GM18858 (cell line): ENCODE results near the gene BICRA.
"Not testable (repeated sequence)": the region's sequence is repeated elsewhere in the genome, so short reads cannot be mapped to it uniquely, and the experiment has no call there.

Source experiments
- ATAC-seq: cut with Tn5 transposase; IDR thresholded peaks from one replicate; pipeline ENCODE4 v1.9.1; 2021; ENCODE audit not compliant: unreplicated experiment

BICRA gene

DNA sequence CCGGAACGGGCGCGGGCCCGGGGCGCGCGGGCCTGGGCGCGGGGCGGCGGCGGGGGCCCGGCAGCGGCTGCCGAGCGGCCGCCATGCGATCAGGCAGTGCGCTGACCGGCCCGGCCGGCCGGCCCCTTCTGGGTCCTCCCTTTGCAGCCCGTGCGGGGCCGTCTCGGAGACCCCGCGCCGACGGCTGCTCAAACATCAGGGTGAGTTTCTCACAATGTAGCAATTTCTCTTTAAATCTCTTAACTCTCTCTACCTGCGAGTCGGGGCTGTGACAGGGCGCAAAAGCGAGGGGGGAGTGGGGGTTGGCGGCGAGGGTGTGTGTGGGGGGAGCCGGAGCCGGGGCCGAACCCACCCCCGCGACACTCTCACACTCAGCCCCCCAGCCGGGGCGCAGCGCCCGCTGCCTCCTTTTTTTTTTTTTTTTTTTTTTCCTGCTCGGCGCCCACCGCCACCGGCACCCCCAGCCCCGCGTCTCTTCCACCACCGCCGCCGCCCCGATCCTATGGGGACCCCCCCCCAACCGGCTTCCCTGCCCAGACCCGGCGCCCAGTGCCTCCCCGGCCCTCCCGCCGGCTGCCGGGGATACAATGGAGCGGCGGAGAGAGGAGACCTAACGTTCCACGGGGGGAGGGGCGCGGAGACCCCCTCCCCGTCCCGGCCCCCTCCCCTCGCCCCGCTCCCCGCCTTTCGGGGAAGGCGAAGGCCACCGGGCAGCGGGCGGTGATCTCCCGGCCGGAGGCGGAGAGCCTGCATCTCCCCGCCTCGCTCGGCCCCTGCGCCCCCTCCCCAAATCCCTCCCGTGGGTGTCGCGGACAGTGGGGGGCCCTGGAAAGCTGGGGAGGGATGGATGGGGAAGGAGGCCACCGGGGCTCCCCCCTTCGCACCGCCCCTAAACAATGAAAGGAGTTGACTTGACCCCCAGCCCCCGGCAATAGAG, at the start of gene BICRA:
BICRA (plus strand) TSS at position 166 of the 937 bp plus-strand sequence. CDS start 64,441 bp downstream, outside the sequence.
- ATAC-seq: peak; percentile 24

DNA sequence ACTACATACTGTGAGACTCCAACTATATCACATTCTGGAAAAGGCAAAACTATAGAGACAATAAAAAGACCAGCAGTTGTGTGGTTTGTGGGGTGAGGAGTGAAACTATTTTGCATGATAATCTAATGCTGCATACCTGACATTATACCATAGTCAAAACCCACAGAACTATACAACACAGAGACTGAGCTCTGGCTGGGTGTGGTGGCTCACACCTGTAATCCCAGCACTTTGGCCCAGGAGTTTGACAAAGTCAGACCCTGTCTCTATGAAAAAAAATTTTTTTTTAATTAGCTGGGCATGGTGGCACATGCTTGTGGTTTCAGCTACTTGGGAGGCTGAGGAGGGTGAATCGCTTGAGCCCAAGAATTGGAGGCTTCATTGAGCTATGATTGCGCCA, 47.9 kb upstream of the BICRA start:
- ATAC-seq: no peak

DNA sequence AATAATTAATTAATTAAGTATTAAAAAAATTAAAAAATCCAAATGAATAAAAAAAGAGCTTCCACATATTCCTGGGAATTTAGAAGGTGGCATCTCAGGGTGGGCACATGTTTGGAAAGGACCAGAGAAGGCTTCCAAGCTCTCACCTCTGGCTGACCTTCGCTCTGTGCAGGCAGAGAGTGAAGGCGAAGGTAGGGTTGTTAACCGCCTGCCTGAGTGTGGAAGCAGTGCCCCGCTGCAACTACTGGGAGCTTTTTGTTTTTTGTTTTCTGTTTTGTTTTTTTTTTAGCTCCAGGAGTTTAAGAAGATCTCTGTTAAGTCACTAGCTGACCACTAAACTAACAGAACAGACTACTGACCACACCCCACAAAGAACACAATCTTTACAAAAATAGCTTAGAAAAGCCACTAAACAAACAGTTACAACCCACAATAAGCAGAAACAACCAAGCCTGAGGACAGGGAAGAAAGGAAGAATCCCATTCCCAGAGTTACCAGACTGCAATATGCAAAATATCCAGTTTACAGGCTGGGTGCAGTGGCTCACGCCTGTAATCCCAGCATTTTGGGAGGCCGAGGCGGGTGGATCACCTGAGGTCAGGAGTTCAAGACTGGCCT, 47.4 kb upstream of the BICRA start:
- ATAC-seq: no peak

DNA sequence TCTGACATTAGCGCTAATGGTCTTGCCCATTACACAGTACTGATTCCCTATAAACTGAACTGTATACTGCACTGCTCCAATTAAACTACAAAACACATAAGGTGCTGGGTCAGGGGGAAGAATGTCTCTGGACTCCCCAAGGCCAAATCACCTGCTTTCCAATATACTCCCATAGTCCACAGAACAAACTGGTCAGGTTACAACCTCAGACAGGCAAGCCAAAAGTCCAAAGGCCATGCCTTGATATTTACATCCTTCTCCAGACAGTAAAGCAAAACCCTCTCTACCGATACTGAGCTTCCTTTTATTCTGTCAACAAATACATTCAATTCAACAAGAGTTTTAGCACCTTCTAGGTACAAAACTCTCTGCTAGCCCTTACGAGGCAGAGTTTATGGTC, 44.9 kb upstream of the BICRA start:
- ATAC-seq: no peak

DNA sequence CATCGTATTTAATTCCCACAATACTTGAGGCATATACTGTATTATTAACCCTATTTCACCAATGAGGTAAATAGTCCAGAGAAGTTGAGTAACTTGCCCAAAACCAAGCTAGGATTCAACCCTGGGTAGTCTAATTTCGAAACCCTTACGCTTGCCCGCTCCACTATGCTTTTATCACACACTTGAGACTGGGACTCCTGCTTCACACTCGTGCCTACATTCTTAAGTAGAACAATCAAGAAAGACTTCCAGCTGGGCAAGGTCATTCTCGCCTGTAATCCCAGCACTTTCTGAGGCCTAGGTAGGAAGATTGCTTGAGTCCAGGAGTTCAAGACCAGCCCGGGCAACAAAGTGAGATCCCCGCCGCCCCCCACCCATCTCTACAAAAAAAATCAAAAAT, 39.6 kb upstream of the BICRA start:
- ATAC-seq: no peak

DNA sequence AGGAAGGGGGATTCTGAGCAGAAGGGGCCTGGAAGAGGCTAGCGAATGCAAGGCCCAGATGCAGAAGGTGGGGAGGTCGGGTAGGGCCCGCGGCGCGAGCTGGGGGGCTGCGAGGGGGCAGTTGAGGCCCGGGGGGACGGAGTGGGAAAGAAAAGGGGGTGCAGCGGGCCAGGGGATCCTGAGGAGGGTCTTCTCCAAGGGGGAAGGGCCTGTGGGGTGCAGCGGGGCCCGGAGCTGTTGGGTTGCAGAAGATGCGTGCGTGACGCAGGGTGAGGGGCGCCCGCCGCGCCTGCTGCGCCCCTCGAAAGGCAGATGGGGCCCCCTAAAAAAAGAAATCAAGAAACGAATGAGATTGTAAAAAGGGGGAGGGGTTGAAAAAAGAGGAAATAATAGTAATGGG, 36.3 kb upstream of the BICRA start:
- no peak for ATAC-seq

DNA sequence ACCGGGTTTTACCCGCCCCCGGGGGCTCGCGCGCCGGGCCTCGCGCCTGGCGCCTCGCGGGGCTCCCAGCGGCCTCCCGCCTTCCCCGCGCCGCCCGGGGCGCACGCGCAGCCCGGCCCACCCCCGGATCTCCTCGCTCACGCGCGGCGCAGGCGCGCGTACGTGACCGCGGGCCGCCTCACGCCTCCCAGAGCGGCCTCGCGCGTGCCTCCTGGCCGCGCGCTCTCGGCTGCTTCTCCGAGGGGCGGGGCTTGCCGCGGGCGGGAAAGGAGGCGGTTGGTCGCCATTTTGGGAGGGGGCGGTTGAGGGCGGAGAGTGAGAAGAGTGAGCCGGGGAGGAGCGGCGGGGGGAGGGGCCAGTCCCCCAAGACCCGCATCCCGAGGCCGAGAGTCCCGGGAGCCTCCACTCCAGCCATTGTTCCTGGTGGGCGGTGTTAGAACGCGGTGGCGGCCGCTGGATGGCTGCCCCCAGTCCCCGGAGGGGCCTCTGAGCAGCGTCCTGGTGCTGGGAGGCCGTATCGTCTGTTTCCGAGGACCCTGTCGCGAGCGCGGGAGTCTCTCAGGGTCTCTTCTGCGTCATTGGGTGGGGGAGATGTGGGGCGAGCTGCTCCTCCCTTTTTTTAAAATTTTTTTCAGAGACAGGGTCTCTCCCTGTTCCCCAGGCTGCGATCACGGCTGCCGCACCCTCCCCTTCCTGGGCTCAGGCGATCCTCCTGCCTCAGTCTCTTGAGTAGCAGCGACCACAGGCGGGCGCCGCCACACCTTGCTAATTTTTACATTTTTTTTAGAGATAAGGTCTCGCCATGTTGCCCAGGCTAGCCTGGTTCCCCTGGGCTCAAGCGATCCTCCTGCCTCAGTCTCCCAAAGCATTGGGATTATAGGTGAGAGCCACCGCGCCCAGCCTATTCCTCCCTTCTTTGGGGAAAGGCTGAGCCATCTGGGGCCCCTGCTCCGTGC, 35.6 kb upstream of the BICRA start, which contains the start of gene ZNF541:
ZNF541 (minus strand) TSS at position 78 of the 956 bp plus-strand sequence. CDS start 17,292 bp downstream, outside the sequence.
- ATAC-seq: no peak

DNA sequence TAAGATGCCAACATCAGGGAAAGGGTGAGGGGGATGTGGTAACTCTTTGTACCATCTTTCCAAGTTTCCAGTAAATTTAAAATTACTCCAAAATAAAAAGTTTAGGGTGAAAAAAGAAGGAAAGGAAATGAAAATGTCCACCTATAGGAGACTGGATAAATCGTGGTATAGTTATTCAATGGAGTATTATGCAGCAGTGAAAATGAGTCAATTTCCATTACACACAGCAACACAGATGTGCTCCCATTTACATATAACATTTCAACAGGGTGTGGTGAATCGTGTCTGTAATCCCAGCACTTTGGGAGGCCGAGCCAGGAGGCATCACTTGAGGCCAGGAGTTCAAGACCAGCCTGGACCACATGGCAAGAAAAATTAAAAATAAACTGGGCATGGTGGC, 28.5 kb upstream of the BICRA start:
- no peak for ATAC-seq

DNA sequence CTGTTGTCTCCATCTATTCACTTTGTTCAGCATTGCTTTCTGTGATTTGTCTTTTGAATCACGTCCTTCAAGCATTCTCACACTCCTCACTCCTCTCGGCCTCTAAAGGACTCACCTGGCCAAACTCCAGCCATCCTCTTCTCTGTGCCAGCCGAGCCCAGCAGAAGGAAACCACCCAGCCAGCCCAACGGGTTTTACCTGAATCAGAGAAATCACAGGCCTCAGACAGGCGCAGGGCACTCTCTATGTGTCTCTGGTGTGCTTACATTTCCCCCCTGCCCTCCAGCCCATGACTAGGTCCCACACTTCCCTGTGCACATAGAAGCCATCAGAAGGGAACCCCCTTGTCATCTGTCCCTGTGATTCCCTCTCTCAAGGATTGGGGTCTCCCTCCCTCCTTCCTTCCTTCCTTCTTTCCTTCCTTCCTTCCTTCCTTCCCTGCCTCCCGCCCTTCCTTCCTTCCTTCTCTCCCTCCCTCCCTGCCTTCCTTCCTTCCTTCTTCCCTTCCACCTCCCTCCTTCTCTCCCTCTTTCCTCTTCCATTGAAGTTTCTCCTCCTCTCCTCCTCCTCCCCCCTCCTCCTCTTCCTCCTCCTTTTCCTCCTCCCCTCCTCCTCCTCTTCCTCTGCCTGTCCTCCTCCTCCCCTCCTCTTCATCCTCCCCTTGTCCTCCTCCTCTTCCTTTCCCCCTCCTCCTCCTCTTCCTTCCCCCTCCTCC, 27.2 kb upstream of the BICRA start:
- no peak for ATAC-seq

DNA sequence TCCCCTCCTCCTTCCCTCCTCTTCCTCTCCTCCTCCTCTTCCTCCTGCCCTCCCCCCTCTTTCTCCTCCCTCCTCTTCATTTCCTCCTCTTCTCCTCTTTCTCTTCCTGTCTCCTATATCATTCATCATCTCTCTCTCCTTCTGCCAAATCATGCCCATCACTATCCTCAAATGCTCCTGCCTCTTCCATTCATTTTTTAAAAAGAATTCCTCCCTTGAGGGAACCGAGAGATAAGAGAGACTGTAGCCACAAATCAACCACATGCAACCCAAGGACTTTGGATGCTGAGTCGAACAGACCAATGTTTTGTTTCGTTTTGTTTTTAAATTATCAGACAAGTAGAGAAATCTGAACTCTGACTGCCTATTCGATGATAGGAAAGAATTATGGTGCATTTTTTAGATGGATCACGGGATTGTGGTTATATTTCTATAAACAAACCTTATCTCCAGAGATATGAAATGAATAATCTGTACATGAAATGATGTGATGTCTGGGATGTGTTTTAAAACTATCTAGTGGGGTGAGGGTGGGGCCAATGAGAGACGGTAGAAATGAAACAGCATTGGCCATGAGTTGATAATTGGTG, 26.5 kb upstream of the BICRA start:
- no peak for ATAC-seq

DNA sequence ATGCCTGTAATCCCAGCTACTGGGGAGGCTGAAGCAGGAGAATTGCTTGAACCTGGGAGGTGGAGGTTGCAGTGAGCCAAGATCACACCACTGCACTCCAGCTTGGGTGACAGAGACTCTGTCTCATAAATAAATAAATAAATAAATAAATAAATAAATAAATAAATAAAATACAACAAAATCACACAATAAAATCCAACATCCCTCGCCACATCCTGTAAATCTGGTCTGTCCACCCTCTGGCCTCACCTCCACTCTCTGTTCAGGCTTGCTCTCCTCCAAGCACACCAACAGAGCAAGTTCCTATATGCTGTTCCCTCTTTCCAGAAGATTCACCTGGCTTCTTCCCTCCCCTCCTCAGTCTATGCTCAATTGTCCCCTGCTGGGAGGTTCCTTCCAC, 25.8 kb upstream of the BICRA start:
- ATAC-seq: not testable (repeated sequence)

DNA sequence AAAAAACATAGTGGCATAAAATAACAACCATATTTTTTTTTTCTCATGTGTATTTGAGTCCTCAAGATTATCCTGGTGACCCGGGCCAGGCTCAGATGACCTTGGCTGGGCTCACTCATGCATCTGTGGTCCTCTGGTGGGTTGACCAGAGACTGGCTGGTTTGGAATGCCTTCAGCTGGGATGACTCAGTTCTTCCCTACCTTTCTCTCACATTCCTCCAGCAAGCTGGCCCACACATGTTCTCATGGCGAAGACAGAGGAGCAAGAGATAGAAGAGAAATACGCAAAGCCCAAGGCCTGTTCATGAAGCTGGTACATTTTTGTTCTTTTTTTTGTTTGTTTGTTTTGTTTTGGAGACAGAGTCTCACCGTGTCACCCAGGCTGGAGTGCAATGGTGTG, 21.6 kb upstream of the BICRA start:
- no peak for ATAC-seq

DNA sequence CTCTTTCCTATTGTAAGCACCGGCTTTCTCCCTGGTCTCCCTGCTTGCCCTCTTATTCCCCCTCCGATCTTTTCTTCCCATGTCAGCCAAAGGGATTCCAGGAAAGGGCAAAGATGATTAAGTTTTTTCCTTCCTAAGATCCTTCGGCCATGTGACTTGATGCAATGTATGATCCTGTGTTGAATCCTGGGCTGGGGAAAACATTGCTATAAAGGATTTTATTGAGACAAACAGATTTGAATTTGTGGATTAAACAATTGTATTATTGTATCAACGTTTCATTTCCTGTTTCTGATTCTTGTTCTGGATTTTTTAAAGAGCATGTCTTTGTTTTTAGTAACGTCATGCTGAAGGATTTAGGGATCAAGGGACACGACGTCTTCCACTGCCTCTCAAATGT, 19.1 kb upstream of the BICRA start:
- ATAC-seq: no peak

DNA sequence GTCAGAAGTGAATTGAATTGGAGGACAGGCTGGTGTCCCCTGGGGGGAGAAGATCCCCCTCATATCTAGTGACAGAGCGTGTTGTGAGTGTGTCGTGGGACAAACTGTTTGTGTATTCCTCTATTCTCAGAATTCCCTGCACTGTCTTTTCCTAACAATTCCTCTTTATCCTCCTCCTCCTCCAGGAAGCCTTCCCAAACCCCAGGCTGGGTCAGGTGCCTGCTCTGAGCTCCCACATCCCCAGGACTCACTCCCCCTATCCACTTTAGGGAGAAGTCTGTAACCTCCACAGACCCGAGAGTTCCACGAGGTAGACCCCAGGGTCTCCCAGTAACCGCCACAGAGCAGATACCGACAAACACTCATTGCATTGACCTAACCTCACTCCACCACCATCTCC, 15.1 kb upstream of the BICRA start:
- ATAC-seq: no peak

DNA sequence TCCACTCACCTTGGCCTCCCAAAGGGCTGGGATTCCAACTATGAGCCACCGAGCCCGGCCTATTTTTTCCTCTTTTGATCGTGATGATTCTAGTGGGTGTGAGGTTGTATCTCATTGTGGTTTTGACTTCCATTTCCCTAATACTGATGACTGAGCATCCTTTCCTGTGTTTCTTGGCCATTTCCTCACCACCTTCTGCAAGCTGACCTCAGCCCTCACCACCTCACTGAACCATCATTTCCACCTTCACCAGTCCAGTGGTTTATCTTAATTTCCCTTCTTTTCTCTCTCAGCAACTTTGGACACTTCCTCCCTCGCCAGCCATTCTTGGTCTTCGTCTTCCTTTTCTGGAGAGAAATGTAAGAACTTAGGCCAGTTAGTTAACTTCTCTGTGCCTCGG, 13.0 kb upstream of the BICRA start:
- ATAC-seq: no peak

DNA sequence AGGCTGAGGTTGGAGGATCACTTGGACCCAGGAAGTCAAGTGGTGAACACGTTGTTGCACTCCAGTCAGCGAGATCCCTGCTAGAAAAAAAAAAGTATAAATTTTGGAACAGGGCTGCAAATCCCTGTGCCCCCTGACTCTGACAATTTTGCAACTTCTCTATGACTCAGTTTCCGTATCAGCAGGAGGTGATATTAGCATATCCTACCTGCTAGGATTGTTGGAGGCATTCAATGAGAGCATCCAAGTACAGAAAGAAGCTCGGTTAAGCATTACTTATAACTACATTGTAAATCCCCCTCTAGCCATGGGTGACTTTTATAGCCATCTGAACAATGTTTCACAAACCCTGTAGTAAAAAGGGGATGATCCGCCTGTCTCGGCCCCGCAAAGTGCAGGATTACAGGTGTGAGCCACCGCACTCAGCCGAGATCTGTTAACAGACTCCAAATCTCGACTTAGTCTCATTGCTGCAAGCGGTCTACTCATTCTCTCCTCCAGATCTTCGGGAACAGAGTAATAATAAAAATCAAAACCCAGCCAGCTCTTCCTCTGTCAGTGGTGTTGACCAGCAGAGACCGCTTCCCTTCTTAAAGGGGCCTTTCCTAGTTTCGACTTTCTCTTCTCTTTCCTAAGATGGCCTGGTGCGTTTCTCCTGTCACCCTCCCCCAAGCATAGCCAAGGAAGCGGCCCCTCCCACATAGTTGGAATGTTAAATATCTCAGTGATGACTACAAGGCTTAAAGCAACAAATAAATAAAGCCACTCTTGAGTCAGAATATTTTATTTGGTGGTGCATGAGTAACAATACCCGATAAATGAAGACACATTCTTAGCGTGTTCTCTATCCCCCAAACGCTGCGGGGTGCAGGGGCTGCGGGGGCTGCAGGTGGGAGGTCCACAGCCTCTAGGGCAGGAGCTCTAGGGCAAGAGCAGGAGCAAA, 10.3 kb upstream of the BICRA start:
- no peak for ATAC-seq

DNA sequence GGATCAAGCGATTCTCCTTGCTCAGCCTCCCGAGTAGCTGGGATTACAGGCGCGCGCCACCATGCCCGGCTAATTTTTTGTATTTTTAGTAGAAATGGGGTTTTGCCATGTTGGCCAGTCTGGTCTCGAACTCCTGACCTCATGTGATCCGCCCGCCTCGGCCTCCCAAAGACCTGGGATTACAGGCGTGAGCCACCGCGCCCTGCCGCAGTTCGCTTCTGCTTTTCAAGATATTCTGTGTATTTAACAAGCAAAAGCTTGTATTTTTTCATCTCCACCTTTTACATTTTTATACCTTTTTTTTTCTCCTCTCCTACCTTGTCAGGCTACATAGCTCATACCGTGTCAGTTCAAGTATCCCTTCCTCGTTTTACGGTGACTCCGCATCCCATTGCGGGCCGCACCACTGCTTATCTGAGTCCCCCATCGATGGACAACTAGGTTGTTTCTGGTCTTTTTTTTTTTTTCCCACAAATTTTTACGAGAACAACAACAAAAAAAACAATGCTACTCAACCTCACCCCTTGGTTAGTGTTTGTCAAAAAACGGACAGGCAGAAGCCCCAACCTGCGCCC, 9.2 kb upstream of the BICRA start:
- not testable (repeated sequence) for ATAC-seq
